Measurements from ENCODE around the gene PMM1.

DNA sequence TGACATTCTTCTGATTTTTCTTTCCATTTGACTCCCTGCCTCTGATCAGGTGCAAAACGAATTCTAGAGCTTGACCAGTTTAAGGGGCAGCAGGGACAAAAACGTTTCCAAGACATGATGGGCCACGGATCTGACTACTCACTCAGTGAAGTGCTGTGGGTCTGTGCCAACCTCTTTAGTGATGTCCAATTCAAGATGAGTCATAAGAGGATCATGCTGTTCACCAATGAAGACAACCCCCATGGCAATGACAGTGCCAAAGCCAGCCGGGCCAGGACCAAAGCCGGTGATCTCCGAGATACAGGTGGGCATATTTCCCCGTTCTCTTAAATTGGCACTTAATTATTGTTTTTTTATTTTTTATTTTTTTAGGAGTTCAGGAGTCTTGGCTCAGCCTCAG lies 46.8 kb upstream of the PMM1 start:
- TF ChIP-seq, protein P1, sequence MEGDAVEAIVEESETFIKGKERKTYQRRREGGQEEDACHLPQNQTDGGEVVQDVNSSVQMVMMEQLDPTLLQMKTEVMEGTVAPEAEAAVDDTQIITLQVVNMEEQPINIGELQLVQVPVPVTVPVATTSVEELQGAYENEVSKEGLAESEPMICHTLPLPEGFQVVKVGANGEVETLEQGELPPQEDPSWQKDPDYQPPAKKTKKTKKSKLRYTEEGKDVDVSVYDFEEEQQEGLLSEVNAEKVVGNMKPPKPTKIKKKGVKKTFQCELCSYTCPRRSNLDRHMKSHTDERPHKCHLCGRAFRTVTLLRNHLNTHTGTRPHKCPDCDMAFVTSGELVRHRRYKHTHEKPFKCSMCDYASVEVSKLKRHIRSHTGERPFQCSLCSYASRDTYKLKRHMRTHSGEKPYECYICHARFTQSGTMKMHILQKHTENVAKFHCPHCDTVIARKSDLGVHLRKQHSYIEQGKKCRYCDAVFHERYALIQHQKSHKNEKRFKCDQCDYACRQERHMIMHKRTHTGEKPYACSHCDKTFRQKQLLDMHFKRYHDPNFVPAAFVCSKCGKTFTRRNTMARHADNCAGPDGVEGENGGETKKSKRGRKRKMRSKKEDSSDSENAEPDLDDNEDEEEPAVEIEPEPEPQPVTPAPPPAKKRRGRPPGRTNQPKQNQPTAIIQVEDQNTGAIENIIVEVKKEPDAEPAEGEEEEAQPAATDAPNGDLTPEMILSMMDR (optimal IDR thresholded peaks at IDR 0.05 in 1 of 3, IDR thresholded peaks at IDR 0.05 in 1 of 3, conservative IDR thresholded peaks at IDR 0.05 in 1 of 3; ENCODE audit: extremely low read depth in 1 of 3, insufficient read depth in 2 of 3, low read length in 3 of 3): no peak
- TF ChIP-seq EZH2 (IDR thresholded peaks at IDR 0.05; ENCODE audit: low read length): no peak
